T follicular helper cell (primary cell): ENCODE results near the gene FGF13.

Experiments
- DNase-seq: peaks from one replicate; pipeline ENCODE4 v3.0.0-alpha.2; 2020; ENCODE audit warnings: low read depth

FGF13 gene

DNA sequence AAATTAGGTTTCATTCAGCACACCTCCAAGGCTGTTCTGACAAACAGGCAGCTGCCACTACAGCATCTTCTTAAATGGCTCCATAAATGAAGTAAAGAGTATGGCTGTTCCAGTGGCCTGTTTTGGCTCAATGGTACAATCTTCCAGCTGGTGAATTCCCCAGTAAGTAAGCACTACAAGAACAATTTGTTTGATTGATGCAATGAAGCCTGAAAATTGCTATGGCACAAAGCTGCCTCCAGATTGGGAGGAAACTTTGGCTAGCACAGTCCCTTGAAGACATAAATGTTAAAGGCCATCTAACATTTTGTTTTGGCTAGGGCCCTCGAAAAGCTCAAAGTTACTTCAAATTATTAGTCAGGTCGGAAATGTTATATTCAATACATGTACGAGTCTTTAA, 47.5 kb downstream of the FGF13 start:
- DNase-seq: no peak

DNA sequence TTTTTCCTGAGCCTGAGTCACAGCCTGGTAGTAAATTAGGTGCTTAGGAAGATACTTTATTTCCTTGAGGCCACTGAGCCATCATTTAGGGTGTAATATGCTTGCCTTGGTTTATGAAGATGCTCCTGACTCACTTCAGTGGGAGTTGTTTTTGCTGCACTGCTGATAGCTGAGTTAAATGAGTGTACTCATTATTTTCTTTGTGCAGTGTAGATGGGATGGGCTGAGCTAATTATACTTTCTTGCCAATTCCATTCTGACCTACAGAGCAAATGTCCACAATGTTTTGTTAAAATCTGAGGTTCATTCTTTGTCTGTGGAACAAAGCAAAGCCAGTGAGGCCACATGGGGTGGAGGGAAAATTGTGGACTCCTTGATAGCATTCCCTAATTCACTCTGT, 60.0 kb downstream of the FGF13 start:
- no peak for DNase-seq

DNA sequence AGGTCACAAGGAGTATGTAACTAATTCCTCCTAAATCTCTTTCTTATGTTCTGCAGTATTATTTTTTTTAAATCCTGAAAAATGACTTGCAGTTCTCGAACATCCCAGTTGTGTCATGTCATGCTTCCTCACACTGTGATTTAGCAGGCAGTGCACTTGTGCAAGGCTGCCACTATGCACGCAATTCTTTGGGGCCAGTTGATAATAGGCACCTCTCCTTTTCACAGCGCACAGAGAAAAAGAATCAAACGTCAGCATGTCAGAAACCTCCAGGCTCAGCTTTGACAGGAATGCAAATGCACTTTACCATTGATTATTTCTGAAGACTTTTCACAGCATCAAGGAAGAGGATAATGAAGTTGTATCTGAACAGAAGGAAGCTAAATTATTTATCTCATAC, 62.9 kb downstream of the FGF13 start:
- DNase-seq: no peak

DNA sequence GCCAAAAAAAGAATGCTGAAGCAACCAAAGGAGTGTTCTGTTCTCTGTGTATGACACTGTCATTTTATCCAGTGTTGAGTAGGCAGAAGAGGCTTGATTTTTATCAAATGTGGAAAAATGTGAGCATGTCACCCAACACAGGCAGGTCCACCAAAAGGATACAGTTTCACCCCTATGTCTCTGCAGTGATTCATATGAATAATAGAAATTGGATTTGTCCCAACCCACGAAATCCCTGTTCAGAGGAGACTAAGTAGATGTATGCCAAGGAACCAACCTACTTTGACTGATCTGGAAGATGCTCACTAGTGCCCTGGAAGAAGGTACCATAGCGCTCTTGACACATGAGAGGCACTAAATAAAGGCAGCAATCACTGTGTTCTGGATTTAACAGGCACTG, 72.5 kb downstream of the FGF13 start:
- DNase-seq: no peak
